Liver (tissue), 9 donors: Measurements from ENCODE around the gene MTF1. TPM values are rescaled to one million over a fixed set of nuclear protein-coding genes. Genes with fewer than 3 reads are reported as not detected.

Source experiments
- DNase-seq: peaks from one replicate; pipeline ENCODE4 v3.0.0-alpha.2; 2017; ENCODE audit warnings: low spot score
- H3K27ac ChIP-seq, 2 donors: one replicate each; pipeline ENCODE4 v1.7.0; 2013; ENCODE audit warnings: inconsistent platforms in 2 of 2, low read length in 2 of 2, control low read depth in 1 of 2, low read depth in 1 of 2, mild to moderate bottlenecking in 1 of 2
- H3K27me3 ChIP-seq, 4 donors: one replicate each; pipeline versions ENCODE4 v1.6.1 to v1.7.0; 2013; ENCODE audit warnings: low read length in 3 of 4, inconsistent platforms in 1 of 4, mild to moderate bottlenecking in 1 of 4, moderate library complexity in 1 of 4; ENCODE audit not compliant: control insufficient read depth in 4 of 4, insufficient read depth in 4 of 4
- H3K36me3 ChIP-seq, 4 donors: one replicate each; pipeline versions ENCODE4 v1.6.1 to v1.7.0; 2013; ENCODE audit warnings: low read length in 3 of 4, mild to moderate bottlenecking in 3 of 4, low read depth in 1 of 4, moderate library complexity in 1 of 4; ENCODE audit not compliant: control insufficient read depth in 4 of 4, insufficient read depth in 3 of 4
- H3K4me1 ChIP-seq, 4 donors: one replicate each; pipeline versions ENCODE4 v1.6.1 to v1.7.0; 2013; ENCODE audit warnings: low read length in 3 of 4, mild to moderate bottlenecking in 3 of 4, moderate library complexity in 1 of 4; ENCODE audit not compliant: control insufficient read depth in 4 of 4, insufficient read depth in 4 of 4
- H3K4me3 ChIP-seq, 3 donors: one replicate each; pipeline versions ENCODE4 v1.6.1 to v1.7.0; 2013; ENCODE audit warnings: low read length in 3 of 3, control low read depth in 1 of 3, low read depth in 1 of 3, mild to moderate bottlenecking in 1 of 3
- H3K9ac ChIP-seq, 2 donors: one replicate each; pipeline ENCODE4 v1.7.0; 2013; ENCODE audit warnings: low read length in 2 of 2, mild to moderate bottlenecking in 2 of 2, moderate library complexity in 2 of 2, control low read depth in 1 of 2, low read depth in 1 of 2
- H3K9me3 ChIP-seq, 4 donors: one replicate each; pipeline versions ENCODE4 v1.6.1 to v1.7.0; 2013; ENCODE audit warnings: low read length in 3 of 4; ENCODE audit not compliant: control insufficient read depth in 4 of 4
- FOXA1 ChIP-seq: IDR thresholded peaks from 2 replicates; pipeline ENCODE4 v1.6.1; 2016; ENCODE audit warnings: antibody characterized with exemption
- FOXA2 ChIP-seq: IDR thresholded peaks from 2 replicates; pipeline ENCODE4 v1.6.1; 2016; ENCODE audit warnings: antibody characterized with exemption
- HNF4G ChIP-seq: IDR thresholded peaks from 2 replicates; pipeline ENCODE4 v1.6.1; 2016; ENCODE audit warnings: antibody characterized with exemption
- JUND ChIP-seq, 2 donors: IDR thresholded peaks; 2 replicates each; pipeline ENCODE4 v1.6.1; 2016; ENCODE audit warnings: antibody characterized with exemption in 2 of 2
- NR2F2 ChIP-seq: IDR thresholded peaks from 2 replicates; pipeline ENCODE4 v1.6.1; 2016; ENCODE audit warnings: antibody characterized with exemption
- RXRA ChIP-seq, 2 donors: IDR thresholded peaks; 2 replicates each; pipeline ENCODE4 v1.6.1; 2017 to 2018; ENCODE audit warnings: antibody characterized with exemption in 2 of 2, mild to moderate bottlenecking in 1 of 2
- SP1 ChIP-seq: IDR thresholded peaks from 2 replicates; pipeline ENCODE4 v1.6.1; 2018; ENCODE audit warnings: antibody characterized with exemption, mild to moderate bottlenecking
- TAF1 ChIP-seq: conservative IDR thresholded peaks from 2 replicates; pipeline ENCODE4 v1.6.1; 2016; ENCODE audit warnings: antibody characterized with exemption, mild to moderate bottlenecking
- YY1 ChIP-seq: IDR thresholded peaks from 2 replicates; pipeline ENCODE4 v1.6.1; 2016; ENCODE audit warnings: antibody characterized with exemption, mild to moderate bottlenecking
- WGBS: extraction: QIAGEN DNeasy Blood & Tissue Kit; methylation state at CpG from one replicate; pipeline ENCODE4 v1.1.7; 2013; 5-methylcytosine and 5-hydroxymethylcytosine counted together
- polyA plus RNA-seq, 2 donors: library from polyadenylated mRNA; stranded (reverse) in 1 of 2; unstranded in 1 of 2; fragments of 200-250 nt in 1 of 2; fragments of >200 nt in 1 of 2; fragmentation: Nextera tagmentation in 1 of 2; extraction: Ambion mirVana in 1 of 2; gene quantifications; one replicate each; pipeline versions ENCODE4 v1.2.1 to v1.2.3, GENCODE V29; 2013 to 2015
- total RNA-seq, 2 donors: library from RNA; depleted of rRNA; stranded (reverse); fragments of >200 nt; gene quantifications; one replicate each; pipeline ENCODE4 v1.2.3, GENCODE V29; 2014
- TF ChIP-seq, protein P1 (sequence below): IDR thresholded peaks from 2 replicates; pipeline ENCODE4 v1.6.1; 2016; ENCODE audit warnings: antibody characterized with exemption, mild to moderate bottlenecking
- TF ChIP-seq, protein P2 (sequence below): IDR thresholded peaks from 2 replicates; pipeline ENCODE4 v1.6.1; 2016; ENCODE audit warnings: antibody characterized with exemption
- TF ChIP-seq, protein P3 (sequence below): IDR thresholded peaks from 2 replicates; pipeline ENCODE4 v1.6.1; 2016; ENCODE audit warnings: antibody characterized with exemption
- TF ChIP-seq, protein P4 (sequence below): IDR thresholded peaks from 2 replicates; pipeline ENCODE4 v1.6.1; 2016; ENCODE audit warnings: antibody characterized with exemption
- donor health status: healthy.
- donor health status: healthy.
- donor health status: healthy.
- donor health status: healthy.
- donor health status: healthy.

Gene MTF1
- total and polyA plus RNA-seq, 4 donors = 2.3 to 3.3 (median 3.0) TPM

DNA sequence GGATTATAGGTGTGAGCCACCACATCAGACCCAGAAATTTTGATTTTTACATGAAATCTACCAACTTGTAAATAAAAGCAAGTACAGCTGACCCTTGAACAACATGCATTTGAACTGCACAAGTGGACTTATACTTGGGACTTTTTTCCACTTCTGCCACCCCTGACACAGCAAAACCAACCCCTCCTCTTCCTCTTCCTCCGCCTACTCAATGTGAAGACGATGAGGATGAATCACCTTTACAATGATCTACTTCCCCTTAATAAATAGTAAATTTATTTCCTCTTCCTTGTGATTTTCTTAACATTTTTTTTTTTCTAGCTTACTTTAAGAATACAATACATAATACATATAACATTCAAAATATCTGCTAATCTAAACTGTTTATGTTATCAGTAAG, 33.9 kb downstream of the MTF1 start:
- H3K36me3 ChIP-seq = peaks cover 13 to 38% (median 22%) of the 10 kb centered on the region in 4 donors
- no peak overlapping the region for H3K27ac ChIP-seq
- H3K27me3 ChIP-seq = no peaks in the 10 kb centered on the region
- no peak for TF ChIP-seq NR2F2
- no peak for TF ChIP-seq YY1
- no peak for TF ChIP-seq SP1
- TF ChIP-seq, protein P1, sequence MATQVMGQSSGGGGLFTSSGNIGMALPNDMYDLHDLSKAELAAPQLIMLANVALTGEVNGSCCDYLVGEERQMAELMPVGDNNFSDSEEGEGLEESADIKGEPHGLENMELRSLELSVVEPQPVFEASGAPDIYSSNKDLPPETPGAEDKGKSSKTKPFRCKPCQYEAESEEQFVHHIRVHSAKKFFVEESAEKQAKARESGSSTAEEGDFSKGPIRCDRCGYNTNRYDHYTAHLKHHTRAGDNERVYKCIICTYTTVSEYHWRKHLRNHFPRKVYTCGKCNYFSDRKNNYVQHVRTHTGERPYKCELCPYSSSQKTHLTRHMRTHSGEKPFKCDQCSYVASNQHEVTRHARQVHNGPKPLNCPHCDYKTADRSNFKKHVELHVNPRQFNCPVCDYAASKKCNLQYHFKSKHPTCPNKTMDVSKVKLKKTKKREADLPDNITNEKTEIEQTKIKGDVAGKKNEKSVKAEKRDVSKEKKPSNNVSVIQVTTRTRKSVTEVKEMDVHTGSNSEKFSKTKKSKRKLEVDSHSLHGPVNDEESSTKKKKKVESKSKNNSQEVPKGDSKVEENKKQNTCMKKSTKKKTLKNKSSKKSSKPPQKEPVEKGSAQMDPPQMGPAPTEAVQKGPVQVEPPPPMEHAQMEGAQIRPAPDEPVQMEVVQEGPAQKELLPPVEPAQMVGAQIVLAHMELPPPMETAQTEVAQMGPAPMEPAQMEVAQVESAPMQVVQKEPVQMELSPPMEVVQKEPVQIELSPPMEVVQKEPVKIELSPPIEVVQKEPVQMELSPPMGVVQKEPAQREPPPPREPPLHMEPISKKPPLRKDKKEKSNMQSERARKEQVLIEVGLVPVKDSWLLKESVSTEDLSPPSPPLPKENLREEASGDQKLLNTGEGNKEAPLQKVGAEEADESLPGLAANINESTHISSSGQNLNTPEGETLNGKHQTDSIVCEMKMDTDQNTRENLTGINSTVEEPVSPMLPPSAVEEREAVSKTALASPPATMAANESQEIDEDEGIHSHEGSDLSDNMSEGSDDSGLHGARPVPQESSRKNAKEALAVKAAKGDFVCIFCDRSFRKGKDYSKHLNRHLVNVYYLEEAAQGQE = no peak
- TF ChIP-seq FOXA1 = no peak
- no peak for TF ChIP-seq FOXA2
- TF ChIP-seq, protein P2, sequence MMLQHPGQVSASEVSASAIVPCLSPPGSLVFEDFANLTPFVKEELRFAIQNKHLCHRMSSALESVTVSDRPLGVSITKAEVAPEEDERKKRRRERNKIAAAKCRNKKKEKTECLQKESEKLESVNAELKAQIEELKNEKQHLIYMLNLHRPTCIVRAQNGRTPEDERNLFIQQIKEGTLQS = no peak
- no peak for TF ChIP-seq TAF1
- no peak for TF ChIP-seq HNF4G
- TF ChIP-seq, protein P3, sequence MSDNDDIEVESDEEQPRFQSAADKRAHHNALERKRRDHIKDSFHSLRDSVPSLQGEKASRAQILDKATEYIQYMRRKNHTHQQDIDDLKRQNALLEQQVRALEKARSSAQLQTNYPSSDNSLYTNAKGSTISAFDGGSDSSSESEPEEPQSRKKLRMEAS = no peak
- TF ChIP-seq, protein P4, sequence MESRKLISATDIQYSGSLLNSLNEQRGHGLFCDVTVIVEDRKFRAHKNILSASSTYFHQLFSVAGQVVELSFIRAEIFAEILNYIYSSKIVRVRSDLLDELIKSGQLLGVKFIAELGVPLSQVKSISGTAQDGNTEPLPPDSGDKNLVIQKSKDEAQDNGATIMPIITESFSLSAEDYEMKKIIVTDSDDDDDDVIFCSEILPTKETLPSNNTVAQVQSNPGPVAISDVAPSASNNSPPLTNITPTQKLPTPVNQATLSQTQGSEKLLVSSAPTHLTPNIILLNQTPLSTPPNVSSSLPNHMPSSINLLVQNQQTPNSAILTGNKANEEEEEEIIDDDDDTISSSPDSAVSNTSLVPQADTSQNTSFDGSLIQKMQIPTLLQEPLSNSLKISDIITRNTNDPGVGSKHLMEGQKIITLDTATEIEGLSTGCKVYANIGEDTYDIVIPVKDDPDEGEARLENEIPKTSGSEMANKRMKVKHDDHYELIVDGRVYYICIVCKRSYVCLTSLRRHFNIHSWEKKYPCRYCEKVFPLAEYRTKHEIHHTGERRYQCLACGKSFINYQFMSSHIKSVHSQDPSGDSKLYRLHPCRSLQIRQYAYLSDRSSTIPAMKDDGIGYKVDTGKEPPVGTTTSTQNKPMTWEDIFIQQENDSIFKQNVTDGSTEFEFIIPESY = no peak
- no peak for TF ChIP-seq JUND (IDR thresholded peaks at IDR 0.05)
- TF ChIP-seq RXRA (IDR thresholded peaks at IDR 0.05) = no peak
- H3K9me3 ChIP-seq = no peaks in the 10 kb centered on the region
- H3K4me3 ChIP-seq = no peak overlapping the region
- WGBS = 76% methylated on average over 2 of the region's 2 CpGs
- H3K4me1 ChIP-seq = peaks cover 0 to 2% (median 0%) of the 10 kb centered on the region in 4 donors
- H3K9ac ChIP-seq = no peak overlapping the region
- DNase-seq = no peak

DNA sequence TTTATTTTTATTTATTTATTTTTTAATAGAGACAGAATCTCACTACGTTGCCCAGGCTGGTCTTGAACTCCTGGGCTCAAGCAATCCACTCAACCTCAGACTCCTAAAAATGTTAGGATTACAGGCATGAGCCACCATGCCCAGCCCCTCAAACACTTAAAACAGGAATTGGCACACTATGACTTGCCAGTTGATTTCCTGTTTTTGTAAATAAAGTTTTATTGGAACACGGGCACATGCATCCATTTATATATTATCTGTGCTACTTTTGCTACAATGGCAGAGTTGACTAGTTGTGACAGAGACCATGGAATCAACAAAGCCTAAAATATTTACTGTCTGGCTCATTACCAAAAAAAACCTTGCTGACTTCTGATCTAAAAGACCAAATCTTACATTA, 35.4 kb downstream of the MTF1 start:
- TF ChIP-seq, protein P4 = no peak
- TF ChIP-seq, protein P3 = no peak
- TF ChIP-seq RXRA (IDR thresholded peaks at IDR 0.05) = no peak
- Histone ChIP-seq H3K36me3 (peaks cover 15 to 43% (median 24%) of the 10 kb centered on the region in 4 donors), H3K4me1 (peaks cover 0 to 2% (median 0%) of the 10 kb centered on the region in 4 donors), H3K27ac (no peak overlapping the region), H3K27me3 (no peaks in the 10 kb centered on the region), H3K9me3 (no peaks in the 10 kb centered on the region), H3K9ac (no peak overlapping the region), H3K4me3 (no peak overlapping the region)
- 97% methylated on average over 2 of the region's 2 CpGs for WGBS
- DNase-seq = no peak
